Right ventricle myocardium superior (tissue), 1 donor: Measurements from ENCODE around the gene LRMDA. TPM values are rescaled to one million over a fixed set of nuclear protein-coding genes. Genes with fewer than 3 reads are reported as not detected.
"Not testable (repeated sequence)": the region's sequence is repeated elsewhere in the genome, so short reads cannot be mapped to it uniquely, and the experiment has no call there.

Source experiments
- ATAC-seq: fragments of 200-7000 bp; cut with Tn5 transposase; one replicate; pipeline ENCODE4 v1.9.1; 2020; ENCODE audit warnings: mild to moderate bottlenecking; ENCODE audit not compliant: poor library complexity
- DNase-seq: peaks from one replicate; pipeline ENCODE4 v3.0.0-alpha.2; 2020
- intact Hi-C: fragments of 100-400 bp; cut with DNase I; formaldehyde crosslinking; loops from one replicate; pipeline ENCODE4 v1.11.2; 2022
- total RNA-seq: library from RNA; stranded (reverse); fragmentation: NEBNext Ultra II Directional; extraction: Animal tissue kit (Norgen Biotek cat#: 25700); gene quantifications from one replicate; pipeline ENCODE4 v1.2.1, GENCODE V29; 2021
- donor health status: DM: no; HTN: yes; CAD: no; lungs with severe emphysema.

LRMDA gene
- total RNA-seq, 1 donor from 2014 or later, result 26.3 TPM

DNA sequence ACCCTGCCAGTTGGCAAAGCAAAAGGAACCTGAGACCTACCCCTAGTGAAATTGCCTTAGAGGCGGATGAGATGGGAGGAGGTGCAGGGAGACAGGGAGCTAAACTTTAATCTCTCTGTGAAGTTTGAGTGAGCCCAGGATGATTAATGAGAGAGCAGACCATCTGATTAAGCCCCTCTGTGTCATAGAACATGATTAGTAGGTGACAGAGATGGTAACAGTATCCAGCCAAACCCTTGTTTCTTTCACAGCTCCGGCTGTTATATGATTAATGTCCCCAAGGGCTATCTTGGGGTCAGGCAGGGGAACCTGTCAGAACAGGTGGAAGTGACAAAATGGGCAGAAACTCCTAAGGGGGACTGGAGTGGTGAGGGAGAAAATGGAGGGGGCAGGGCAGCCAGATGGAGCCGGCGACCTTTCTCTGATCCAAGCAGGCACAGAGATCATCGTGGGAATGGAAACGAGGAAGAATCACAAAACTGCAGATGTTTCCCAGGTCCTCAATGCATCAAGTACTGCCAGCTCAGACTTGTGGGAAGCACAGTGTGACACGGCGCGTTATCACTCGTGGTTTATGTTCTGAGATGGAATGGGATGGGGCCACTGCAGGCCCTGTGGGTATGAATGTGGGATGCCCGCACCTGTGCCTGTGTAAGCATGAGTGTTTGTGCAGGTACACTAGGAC, 684.2 kb downstream of the LRMDA start:
- no peak for DNase-seq

DNA sequence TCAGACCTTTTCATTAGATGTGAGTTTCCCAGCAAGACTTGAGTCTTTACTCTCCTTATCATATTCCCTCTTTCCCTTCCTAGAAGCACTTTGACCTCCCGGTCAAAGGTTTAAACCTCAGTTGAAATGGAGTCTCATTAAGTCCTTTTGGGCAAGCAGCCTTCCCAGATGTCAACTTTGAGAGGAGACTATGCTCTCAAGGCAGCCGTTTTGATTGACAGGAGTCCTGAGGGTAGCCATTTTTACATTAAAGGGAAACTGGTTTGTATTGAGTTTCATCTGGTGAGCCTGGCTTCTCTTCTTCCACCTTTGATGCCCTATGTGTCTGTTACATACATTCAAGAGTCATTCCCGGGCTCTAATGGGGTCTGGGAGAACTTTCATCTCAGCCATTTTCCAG, 685.1 kb downstream of the LRMDA start:
- DNase-seq, result no peak
- no peak for ATAC-seq
- intact Hi-C loops, result no loop called here

More for the DNA sequence above, 684.2 kb downstream of the LRMDA start:
- intact Hi-C loops, result no loop called here
- no peak for ATAC-seq

DNA sequence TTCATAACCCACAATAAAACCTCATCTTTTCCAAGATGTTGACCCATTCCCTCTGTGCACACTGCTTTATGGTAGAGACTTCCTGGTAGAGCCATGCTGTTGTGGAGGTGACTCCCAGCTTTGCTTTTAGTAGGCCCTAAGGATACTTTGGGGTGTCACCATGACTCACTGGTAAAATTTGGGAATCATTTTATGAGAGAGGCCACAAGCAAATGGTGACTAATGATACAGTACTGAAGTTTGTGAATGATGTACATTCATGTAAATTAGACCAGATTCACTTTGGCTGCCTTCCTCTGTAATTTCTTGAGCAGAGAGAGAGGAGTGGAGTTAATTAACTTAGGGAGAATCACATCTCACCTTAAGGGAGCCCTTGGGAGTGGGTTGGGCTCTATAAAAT, 686.5 kb downstream of the LRMDA start:
- DNase-seq, result no peak
- intact Hi-C loops, result no loop called here
- ATAC-seq, result no peak

GRCh38 chr10:76119036-76119435, 687.6 kb downstream of the LRMDA start:
- intact Hi-C loops, result no loop called here

GRCh38 chr10:76119515-76119914, 688.1 kb downstream of the LRMDA start:
- no peak for DNase-seq
- ATAC-seq, result no peak
- intact Hi-C loops, result no loop called here

More at GRCh38 chr10:76119036-76119435, 687.6 kb downstream of the LRMDA start:
- no peak for ATAC-seq
- DNase-seq, result no peak

DNA sequence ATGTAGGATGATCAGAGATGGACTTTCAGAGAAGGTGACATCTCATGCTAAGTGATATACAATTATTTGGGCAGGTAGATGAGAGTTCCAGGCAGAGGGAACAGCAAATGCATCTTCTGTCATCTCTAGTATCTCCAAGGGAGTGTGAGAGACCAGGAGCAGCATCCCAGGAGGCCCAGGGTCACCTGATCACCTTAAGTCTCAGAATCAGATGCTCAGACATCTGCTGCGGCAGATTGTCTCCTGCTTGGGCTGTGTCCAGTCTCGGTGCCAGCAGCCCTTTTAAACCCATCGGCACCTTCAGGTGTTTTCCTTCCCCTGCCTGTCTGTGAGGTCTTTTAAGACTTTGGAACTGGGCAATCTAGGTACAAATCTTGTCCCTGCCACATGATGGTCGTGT, 690.6 kb downstream of the LRMDA start:
- intact Hi-C loops, result no loop called here
- no peak for DNase-seq
- ATAC-seq, result no peak

- ATAC-seq, result no peak
- no peak for DNase-seq
- intact Hi-C loops, result no loop called here
These were observed 692.9 kb downstream of the LRMDA start for GRCh38 chr10:76124280-76124679.

DNA sequence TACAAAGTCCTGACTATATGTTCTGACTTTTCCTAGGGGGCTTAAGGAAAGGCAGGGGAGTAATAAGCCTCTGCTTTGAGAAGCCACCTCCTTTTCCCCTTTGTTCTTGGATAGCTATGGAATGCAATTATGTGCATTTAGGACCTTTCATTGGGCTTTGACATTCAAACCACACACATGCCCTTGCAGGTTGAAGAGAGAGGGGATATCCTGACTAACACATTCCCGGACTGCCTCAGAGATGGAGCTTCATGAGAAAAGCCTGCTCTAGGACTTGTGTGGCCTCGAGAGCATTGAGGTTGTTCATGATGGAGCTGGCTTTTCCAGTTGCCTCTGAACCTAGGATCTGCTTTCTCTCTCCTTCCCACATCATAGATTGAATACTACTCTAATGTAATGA, 694.5 kb downstream of the LRMDA start:
- DNase-seq, result no peak
- intact Hi-C loops, result no loop called here
- ATAC-seq, result no peak

DNA sequence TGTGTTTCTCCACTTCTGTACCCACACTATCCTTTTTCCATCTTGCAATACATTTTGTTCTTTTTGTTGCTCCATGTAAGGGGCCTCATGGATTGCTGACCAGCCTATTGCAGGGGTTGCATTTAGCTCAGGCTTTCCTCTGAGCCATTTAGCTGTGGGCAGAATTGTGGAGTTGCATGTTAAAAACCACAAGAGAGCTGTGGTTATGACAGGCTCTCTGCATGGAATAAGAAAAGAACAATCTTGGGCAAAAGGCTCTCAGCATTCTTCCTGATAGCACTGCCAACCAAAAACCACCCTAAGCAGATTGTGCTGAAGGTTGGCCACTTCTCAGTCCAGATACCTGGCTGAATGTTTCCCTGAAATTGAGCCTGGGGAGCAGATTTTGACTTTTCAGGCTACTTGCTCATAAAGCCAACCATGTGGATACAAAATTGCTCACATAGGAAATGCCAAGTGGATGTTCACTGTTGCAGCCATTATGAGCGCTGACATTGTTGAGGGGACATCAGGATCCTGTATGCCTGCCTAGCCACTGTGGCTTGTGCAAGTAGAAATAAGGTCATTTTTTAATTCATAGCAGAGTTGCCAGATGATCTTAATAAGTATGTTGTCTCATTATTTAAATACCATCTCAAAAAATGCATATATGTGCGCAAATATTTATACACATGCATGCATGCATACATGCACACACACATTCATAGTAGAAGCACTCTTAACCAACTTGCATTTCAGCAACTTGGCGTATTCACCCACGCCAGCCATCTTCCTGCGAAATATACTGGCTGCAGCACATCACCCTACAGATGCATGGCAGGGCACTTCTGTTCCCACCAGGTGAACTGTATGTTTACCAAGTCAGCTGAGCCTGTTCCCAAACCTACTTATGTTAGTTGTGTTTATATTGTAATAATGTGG, 695.4 kb downstream of the LRMDA start:
- intact Hi-C loops, result no loop called here
- ATAC-seq (no peak), DNase-seq (no peak)

- intact Hi-C loops, result no loop called here
- ATAC-seq (no peak), DNase-seq (no peak)
These were observed 696.7 kb downstream of the LRMDA start for GRCh38 chr10:76127984-76128589.

DNA sequence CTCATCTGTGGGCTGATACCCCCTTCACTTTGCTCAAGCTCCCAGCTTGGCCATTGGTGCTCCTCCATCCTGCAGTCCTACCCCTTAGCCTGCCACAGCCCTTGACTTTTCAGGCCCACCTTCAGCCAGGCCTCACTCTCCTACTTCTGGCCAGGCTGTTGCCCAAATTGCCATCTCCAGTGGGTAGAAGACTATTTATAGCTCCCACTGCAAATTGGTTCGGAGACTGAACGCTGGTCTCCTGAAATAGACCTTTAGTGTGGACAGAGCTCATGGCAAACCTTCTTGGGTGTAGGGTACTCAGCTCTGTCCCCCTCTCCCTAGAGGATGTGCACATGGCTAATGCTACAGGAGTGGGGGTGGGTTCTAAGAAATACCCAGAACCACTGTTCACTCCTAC, 697.8 kb downstream of the LRMDA start:
- intact Hi-C loops, result no loop called here
- ATAC-seq (peak; percentile 48), DNase-seq (no peak)

DNA sequence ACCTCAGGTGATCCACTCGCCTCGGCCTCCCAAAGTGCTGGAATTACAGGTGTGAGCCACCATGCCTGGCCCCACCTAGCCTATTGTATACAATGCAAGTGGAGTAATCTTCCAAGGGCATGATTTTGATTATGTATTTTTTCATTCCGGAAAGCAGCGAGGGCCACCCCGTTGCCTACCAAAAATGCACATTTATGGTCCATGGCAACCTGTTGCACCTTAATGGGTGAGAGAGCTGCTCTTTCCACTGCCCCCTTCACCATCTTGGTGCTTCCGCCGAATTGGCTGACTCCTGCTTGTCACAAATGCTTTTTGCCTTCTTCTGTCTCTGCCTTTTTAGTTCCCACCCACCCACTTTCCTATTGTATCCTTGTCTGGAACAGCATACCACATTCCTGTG, 699.5 kb downstream of the LRMDA start:
- intact Hi-C loops, result no loop called here

GRCh38 chr10:76133597-76134255, 702.3 kb downstream of the LRMDA start:
- no peak for DNase-seq
- intact Hi-C loops, result no loop called here
- ATAC-seq, result no peak

More for the DNA sequence above, 699.5 kb downstream of the LRMDA start:
- ATAC-seq (no peak), DNase-seq (no peak)

- no peak for DNase-seq
- intact Hi-C loops, result no loop called here
- ATAC-seq, result no peak
These were observed 705.5 kb downstream of the LRMDA start for GRCh38 chr10:76136961-76137360.

DNA sequence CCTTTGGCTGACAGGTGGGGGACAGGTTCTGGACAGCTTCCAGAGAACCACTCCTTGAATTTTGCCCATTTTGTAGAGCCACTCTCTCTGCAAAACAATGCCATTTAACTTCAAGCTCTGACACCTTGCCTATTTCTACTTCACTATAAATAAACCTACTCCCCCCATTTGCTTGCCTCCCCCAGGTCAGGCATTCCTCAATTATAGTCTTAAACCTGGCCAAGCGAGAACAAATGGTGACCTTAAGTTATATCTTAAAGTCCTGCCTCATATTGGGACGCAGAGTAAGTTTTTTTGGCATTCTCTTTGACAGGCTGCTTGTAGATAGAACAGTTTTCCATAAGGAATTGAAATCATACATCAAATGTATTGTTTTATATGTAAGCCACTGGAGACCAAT, 706.9 kb downstream of the LRMDA start:
- intact Hi-C loops, result no loop called here
- DNase-seq (no peak), ATAC-seq (no peak)

- intact Hi-C loops, result no loop called here
- DNase-seq (no peak), ATAC-seq (no peak)
These were observed 707.5 kb downstream of the LRMDA start for GRCh38 chr10:76138906-76139305.

- intact Hi-C loops, result no loop called here
- ATAC-seq (no peak), DNase-seq (no peak)
These were observed 708.0 kb downstream of the LRMDA start for GRCh38 chr10:76139431-76139830.

GRCh38 chr10:76141376-76141775, 710.0 kb downstream of the LRMDA start:
- ATAC-seq (no peak), DNase-seq (no peak)
- intact Hi-C loops, result no loop called here

DNA sequence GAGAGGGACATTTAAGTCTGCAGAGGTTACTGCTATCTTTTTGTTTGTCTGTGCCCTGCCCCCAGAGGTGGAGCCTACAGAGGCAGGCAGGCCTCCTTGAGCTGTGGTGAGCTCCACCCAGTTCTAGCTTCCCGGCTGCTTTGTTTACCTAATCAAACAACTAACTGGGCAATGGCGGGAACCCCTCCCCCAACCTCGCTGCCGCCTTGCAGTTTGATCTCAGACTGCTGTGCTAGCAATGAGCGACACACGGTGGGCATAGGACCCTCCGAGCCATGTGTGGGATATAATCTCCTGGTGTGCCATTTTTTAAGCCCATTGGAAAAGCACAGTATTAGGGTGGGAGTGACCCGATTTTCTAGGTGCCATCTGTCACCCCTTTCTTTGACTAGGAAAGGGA, 716.8 kb downstream of the LRMDA start:
- intact Hi-C loops, DNase-seq, ATAC-seq: not testable (repeated sequence)
